ENCODE results near the gene PRL. TPM values are rescaled to one million over a fixed set of nuclear protein-coding genes. Genes with fewer than 3 reads are reported as not detected.
A peak's percentile ranks its signal among the peaks of the same experiment; 100 is the strongest.

Gene PRL
- polyA plus RNA-seq, 4 donors = 0.16 TPM; not detected in 3

DNA sequence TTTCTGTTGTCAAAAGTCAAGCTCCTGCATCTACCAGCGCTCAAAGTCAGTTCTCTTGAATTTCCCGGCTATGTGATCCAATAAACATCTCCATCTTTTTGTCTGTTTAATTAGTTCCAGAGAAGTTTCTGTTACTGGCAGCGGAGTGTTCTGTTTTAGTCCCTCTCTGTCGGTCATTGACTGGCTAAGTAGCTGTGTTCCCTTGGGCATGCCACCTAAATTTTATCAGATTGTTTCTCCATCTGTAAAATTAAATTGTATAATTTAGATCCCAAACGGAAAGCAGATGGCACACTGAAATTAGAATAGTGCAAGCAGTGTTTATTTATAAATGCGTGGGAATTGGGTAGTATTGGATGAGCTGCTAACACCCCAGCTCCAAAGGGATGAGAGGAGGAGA lies 29.7 kb upstream of the PRL start:
- peaks cover 0 to 2% of the 10 kb centered on the region in 2 donors for H3K9me3 ChIP-seq (ENCODE audit: control insufficient read depth in 2 of 2, insufficient read depth in 1 of 2, low read depth in 1 of 2, low read length in 1 of 2)
- 80 to 85% (median 85%) methylated on average over 6 of the region's 6 CpGs for WGBS, 3 donors
- H3K27ac ChIP-seq (ENCODE audit: low read depth in 1 of 3, low read length in 2 of 3) = no peak overlapping the region
- FAIRE-seq = no peak
- H3K4me3 ChIP-seq (ENCODE audit: low read depth in 1 of 3, low read length in 3 of 3) = no peak overlapping the region
- no peaks in the 10 kb centered on the region for H3K36me3 ChIP-seq (ENCODE audit: control insufficient read depth in 3 of 3, insufficient read depth in 2 of 3, low read depth in 1 of 3, low read length in 3 of 3)
- DNase-seq = no peak
- H3K4me1 ChIP-seq (ENCODE audit: control insufficient read depth in 3 of 3, insufficient read depth in 2 of 3, low read depth in 1 of 3, low read length in 2 of 3) = no peaks in the 10 kb centered on the region
- H3K27me3 ChIP-seq (ENCODE audit: control insufficient read depth in 3 of 3, insufficient read depth in 3 of 3, low read length in 3 of 3) = no peaks in the 10 kb centered on the region

DNA sequence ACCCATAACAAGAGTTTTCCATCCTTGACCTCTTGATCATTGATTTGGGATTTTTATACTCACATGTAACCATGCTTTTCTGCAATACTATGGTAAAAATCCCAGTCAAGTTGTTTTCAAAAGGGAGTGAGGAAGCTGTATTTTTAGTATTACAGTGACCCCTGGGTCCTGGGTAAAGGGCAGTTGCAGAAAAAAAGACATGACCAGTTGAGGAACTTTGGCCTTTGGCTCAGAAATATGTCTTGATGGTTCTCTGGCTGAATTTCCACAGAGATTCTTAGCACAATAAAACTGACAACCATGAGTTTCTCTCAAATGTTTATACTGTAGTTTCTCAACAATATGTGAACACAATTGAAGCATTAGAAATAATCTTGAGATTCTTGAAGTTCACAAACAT lies 28.6 kb upstream of the PRL start:
- no peak for FAIRE-seq
- H3K36me3 ChIP-seq (ENCODE audit: control insufficient read depth in 3 of 3, insufficient read depth in 2 of 3, low read depth in 1 of 3, low read length in 3 of 3) = no peaks in the 10 kb centered on the region

DNA sequence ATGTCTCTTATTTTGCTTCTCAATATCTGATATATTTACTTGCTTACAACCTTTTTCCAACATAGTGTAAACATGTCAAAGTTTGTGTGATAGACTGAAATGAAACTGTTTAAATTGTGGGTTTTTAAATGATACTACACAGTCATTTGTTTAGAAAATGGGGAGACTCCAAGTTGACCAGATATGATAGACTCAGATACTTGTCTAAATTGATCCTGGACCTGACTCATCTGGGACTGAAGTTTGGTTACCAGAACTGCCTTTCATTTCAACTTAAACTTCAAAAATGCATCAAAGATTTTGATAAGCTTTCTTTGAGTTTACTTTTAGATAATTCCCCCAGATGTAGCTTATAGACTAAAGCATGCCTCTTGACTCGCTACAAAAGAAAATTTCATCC lies 27.0 kb upstream of the PRL start:
- Histone ChIP-seq H3K27me3 (ENCODE audit: control insufficient read depth in 3 of 3, insufficient read depth in 3 of 3, low read length in 3 of 3) (no peaks in the 10 kb centered on the region), H3K9me3 (ENCODE audit: control insufficient read depth in 2 of 2, insufficient read depth in 1 of 2, low read depth in 1 of 2, low read length in 1 of 2) (no peaks in the 10 kb centered on the region), H3K4me3 (ENCODE audit: low read depth in 1 of 3, low read length in 3 of 3) (no peak overlapping the region), H3K27ac (ENCODE audit: low read depth in 1 of 3, low read length in 2 of 3) (no peak overlapping the region), H3K4me1 (ENCODE audit: control insufficient read depth in 3 of 3, insufficient read depth in 2 of 3, low read depth in 1 of 3, low read length in 2 of 3) (no peaks in the 10 kb centered on the region), H3K36me3 (ENCODE audit: control insufficient read depth in 3 of 3, insufficient read depth in 2 of 3, low read depth in 1 of 3, low read length in 3 of 3) (no peaks in the 10 kb centered on the region)
- no peak for DNase-seq
- 80 to 96% (median 85%) methylated on average over 1 of the region's 1 CpG for WGBS, 3 donors
- no peak for FAIRE-seq

More for the DNA sequence above, 28.6 kb upstream of the PRL start:
- no peak overlapping the region for H3K27ac ChIP-seq (ENCODE audit: low read depth in 1 of 3, low read length in 2 of 3)
- DNase-seq = no peak
- no peaks in the 10 kb centered on the region for H3K4me1 ChIP-seq (ENCODE audit: control insufficient read depth in 3 of 3, insufficient read depth in 2 of 3, low read depth in 1 of 3, low read length in 2 of 3)
- no peak overlapping the region for H3K4me3 ChIP-seq (ENCODE audit: low read depth in 1 of 3, low read length in 3 of 3)
- H3K9me3 ChIP-seq (ENCODE audit: control insufficient read depth in 2 of 2, insufficient read depth in 1 of 2, low read depth in 1 of 2, low read length in 1 of 2) = no peaks in the 10 kb centered on the region
- H3K27me3 ChIP-seq (ENCODE audit: control insufficient read depth in 3 of 3, insufficient read depth in 3 of 3, low read length in 3 of 3) = no peaks in the 10 kb centered on the region

DNA sequence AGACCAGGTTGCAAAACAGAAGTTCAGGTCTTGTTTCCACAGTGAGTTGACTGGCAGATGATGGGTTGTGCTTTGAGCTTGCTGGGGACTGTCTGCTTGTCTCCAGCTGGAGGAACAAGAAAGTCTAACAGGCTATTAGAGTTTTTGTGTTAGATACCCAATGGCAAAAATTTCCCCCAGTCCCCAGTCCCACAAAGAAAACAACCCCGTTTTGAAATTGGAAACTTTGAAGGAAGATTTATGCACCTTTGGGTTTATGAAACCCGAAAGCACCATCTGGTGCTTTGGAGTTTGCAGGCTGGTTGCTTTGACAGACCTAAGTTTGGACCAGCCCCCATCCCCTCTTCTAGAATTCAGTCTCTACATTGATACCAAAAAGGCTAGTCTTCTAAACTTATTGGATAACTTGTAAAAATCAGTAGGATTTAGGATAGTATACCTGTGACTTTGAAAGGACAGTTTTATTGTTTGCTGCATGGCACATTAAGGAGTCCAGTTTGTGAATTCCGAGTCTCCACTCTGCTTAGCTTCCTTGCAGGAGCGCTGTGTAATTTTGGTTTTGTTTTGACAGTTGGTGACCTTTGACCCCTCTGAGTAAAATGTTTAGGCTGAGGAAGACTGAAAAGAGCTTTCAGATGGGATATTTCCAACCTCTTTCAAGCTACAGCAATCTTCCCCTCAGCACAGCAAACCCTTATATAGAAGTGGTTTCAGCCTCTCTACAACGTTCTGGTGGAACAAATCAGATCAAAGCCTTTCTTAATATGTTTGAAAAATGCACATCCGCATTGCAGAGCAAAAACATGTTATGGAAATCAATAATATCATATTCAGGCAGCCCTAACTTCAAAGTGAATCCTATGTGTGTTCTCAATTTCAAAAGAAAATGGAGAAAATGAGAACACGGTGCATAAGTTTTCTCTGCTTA lies 25.5 kb upstream of the PRL start:
- Histone ChIP-seq H3K9me3 (ENCODE audit: control insufficient read depth in 2 of 2, insufficient read depth in 1 of 2, low read depth in 1 of 2, low read length in 1 of 2) (peaks cover 0 to 11% of the 10 kb centered on the region in 2 donors), H3K4me1 (ENCODE audit: control insufficient read depth in 3 of 3, insufficient read depth in 2 of 3, low read depth in 1 of 3, low read length in 2 of 3) (no peaks in the 10 kb centered on the region), H3K27me3 (ENCODE audit: control insufficient read depth in 3 of 3, insufficient read depth in 3 of 3, low read length in 3 of 3) (no peaks in the 10 kb centered on the region), H3K4me3 (ENCODE audit: low read depth in 1 of 3, low read length in 3 of 3) (no peak overlapping the region), H3K27ac (ENCODE audit: low read depth in 1 of 3, low read length in 2 of 3) (no peak overlapping the region), H3K36me3 (ENCODE audit: control insufficient read depth in 3 of 3, insufficient read depth in 2 of 3, low read depth in 1 of 3, low read length in 3 of 3) (no peaks in the 10 kb centered on the region)
- FAIRE-seq (no peak), DNase-seq (peak in 1 of 2 donors; percentile 20)
- 61 to 77% (median 72%) methylated on average over 7 of the region's 7 CpGs for WGBS, 3 donors

DNA sequence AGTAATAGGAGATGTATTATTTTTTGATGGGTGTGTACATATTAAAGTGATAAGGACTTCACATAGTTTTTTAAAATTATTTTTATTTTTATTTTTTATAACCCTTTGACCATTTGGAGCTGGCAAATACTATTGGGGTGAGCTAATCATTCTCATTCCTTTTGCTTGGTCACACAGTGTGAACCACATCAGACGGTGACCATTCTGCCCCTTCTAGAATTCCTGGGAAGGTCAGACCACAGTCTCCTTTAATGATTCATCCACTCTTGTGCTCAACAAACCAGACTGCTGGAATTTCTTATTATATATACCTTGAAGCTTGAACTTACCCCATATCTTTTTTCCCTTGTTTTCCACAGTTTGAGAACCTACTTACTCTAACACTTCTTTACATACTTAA lies 23.9 kb upstream of the PRL start:
- WGBS, 3 donors = 70 to 78% (median 73%) methylated on average over 1 of the region's 1 CpG
- H3K27me3 ChIP-seq (ENCODE audit: control insufficient read depth in 3 of 3, insufficient read depth in 3 of 3, low read length in 3 of 3) = no peaks in the 10 kb centered on the region
- FAIRE-seq = no peak

DNA sequence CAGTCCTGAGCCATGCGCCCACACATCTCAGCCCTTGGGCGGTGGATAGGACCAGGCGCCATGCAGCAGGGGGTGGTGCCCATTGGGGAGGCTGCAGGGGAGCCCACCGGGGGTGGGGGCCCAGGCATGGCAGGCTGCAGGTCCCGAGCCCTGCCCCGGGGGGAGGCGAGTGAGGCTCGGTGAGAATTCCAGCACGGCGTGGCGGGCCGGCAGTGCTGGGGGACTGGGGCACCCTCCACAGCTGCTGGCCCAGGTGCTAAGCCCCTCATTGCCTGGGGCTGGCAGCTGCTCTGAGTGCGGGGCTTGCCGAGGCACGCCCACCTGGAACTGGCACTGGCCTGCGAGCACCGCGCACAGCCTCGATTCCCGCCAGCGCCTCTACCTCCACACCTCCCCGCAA lies 21.6 kb upstream of the PRL start:
- Histone ChIP-seq H3K27ac (ENCODE audit: low read depth in 1 of 3, low read length in 2 of 3) (no peak overlapping the region), H3K27me3 (ENCODE audit: control insufficient read depth in 3 of 3, insufficient read depth in 3 of 3, low read length in 3 of 3) (no peaks in the 10 kb centered on the region), H3K9me3 (ENCODE audit: control insufficient read depth in 2 of 2, insufficient read depth in 1 of 2, low read depth in 1 of 2, low read length in 1 of 2) (peaks cover 0 to 25% of the 10 kb centered on the region in 2 donors), H3K4me1 (ENCODE audit: control insufficient read depth in 3 of 3, insufficient read depth in 2 of 3, low read depth in 1 of 3, low read length in 2 of 3) (no peaks in the 10 kb centered on the region), H3K4me3 (ENCODE audit: low read depth in 1 of 3, low read length in 3 of 3) (no peak overlapping the region), H3K36me3 (ENCODE audit: control insufficient read depth in 3 of 3, insufficient read depth in 2 of 3, low read depth in 1 of 3, low read length in 3 of 3) (no peaks in the 10 kb centered on the region)
- FAIRE-seq = no peak
- 86 to 89% (median 89%) methylated on average over 20 to 22 of the region's 22 CpGs for WGBS, 3 donors
- DNase-seq = no peak

More for the DNA sequence above, 23.9 kb upstream of the PRL start:
- no peak for DNase-seq
- no peaks in the 10 kb centered on the region for H3K36me3 ChIP-seq (ENCODE audit: control insufficient read depth in 3 of 3, insufficient read depth in 2 of 3, low read depth in 1 of 3, low read length in 3 of 3)
- no peak overlapping the region for H3K4me3 ChIP-seq (ENCODE audit: low read depth in 1 of 3, low read length in 3 of 3)
- H3K4me1 ChIP-seq (ENCODE audit: control insufficient read depth in 3 of 3, insufficient read depth in 2 of 3, low read depth in 1 of 3, low read length in 2 of 3) = no peaks in the 10 kb centered on the region
- H3K27ac ChIP-seq (ENCODE audit: low read depth in 1 of 3, low read length in 2 of 3) = no peak overlapping the region
- H3K9me3 ChIP-seq (ENCODE audit: control insufficient read depth in 2 of 2, insufficient read depth in 1 of 2, low read depth in 1 of 2, low read length in 1 of 2) = peaks cover 0 to 11% of the 10 kb centered on the region in 2 donors

DNA sequence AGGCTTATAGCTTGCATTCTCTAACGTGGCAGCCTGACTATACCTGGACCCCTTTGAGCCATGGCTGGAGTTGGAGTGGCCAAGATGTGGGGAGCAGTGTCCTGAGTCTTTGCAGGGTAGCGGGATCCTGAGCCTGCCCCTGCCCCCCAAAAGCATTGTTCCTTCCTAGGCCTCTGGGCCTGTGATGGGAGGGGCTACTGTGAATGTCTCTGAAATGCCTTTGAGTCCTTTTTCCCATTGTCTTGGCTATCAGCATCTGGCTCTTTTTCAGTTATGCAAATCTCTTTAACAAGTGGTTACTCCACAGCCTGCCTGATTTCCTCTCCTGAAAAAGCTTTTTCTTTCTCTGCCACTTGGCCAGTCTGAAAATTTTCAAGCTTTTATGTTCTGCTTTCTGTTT lies 17.0 kb upstream of the PRL start:
- Histone ChIP-seq H3K27me3 (ENCODE audit: control insufficient read depth in 3 of 3, insufficient read depth in 3 of 3, low read length in 3 of 3) (no peaks in the 10 kb centered on the region), H3K9me3 (ENCODE audit: control insufficient read depth in 2 of 2, insufficient read depth in 1 of 2, low read depth in 1 of 2, low read length in 1 of 2) (peaks cover 0 to 36% of the 10 kb centered on the region in 2 donors), H3K4me3 (ENCODE audit: low read depth in 1 of 3, low read length in 3 of 3) (no peak overlapping the region), H3K4me1 (ENCODE audit: control insufficient read depth in 3 of 3, insufficient read depth in 2 of 3, low read depth in 1 of 3, low read length in 2 of 3) (no peaks in the 10 kb centered on the region), H3K36me3 (ENCODE audit: control insufficient read depth in 3 of 3, insufficient read depth in 2 of 3, low read depth in 1 of 3, low read length in 3 of 3) (no peaks in the 10 kb centered on the region), H3K27ac (ENCODE audit: low read depth in 1 of 3, low read length in 2 of 3) (no peak overlapping the region)
- FAIRE-seq (no peak), DNase-seq (no peak)
- WGBS, 3 donors = 88 to 90% (median 89%) methylated on average over 2 of the region's 2 CpGs

DNA sequence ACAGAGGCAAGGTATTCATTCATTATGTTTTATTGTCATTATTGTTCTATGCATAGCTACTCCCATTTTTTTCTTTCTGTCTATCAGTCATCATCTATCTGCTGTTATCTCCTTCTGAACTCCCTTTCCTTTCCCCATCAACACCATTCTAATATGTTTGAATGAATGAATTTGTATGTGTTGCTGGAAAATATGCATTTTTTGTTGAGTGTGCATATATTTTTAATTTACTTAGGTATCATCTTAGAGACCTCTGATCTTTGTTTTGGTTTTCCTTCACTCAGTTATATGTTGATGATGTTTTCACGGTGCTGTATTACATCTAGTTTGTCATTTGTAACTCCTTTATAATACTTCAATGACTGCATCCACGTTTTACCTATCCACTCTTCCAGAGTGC lies 12.1 kb upstream of the PRL start:
- Histone ChIP-seq H3K36me3 (ENCODE audit: control insufficient read depth in 3 of 3, insufficient read depth in 2 of 3, low read depth in 1 of 3, low read length in 3 of 3) (no peaks in the 10 kb centered on the region), H3K4me3 (ENCODE audit: low read depth in 1 of 3, low read length in 3 of 3) (no peak overlapping the region), H3K27ac (ENCODE audit: low read depth in 1 of 3, low read length in 2 of 3) (no peak overlapping the region), H3K27me3 (ENCODE audit: control insufficient read depth in 3 of 3, insufficient read depth in 3 of 3, low read length in 3 of 3) (no peaks in the 10 kb centered on the region), H3K4me1 (ENCODE audit: control insufficient read depth in 3 of 3, insufficient read depth in 2 of 3, low read depth in 1 of 3, low read length in 2 of 3) (no peaks in the 10 kb centered on the region), H3K9me3 (ENCODE audit: control insufficient read depth in 2 of 2, insufficient read depth in 1 of 2, low read depth in 1 of 2, low read length in 1 of 2) (peaks cover 0 to 16% of the 10 kb centered on the region in 2 donors)
- DNase-seq (no peak), FAIRE-seq (no peak)
- WGBS, 3 donors = 78 to 85% (median 78%) methylated on average over 2 of the region's 2 CpGs
